Inflammatory macrophage treated with lipopolysaccharide for 4 hours (primary cell): ENCODE data around the gene PI4KA.
"Not testable (repeated sequence)": the region's sequence is repeated elsewhere in the genome, so short reads cannot be mapped to it uniquely, and the experiment has no call there.

ENCODE experiments used
- DNase-seq: peaks from one replicate; pipeline ENCODE4 v3.0.0-alpha.2; 2020

PI4KA gene

GRCh38 chr22:20858615-20859416 is at the start of gene PI4KA, which contains the start of gene SNAP29:
TSS of gene PI4KA (minus strand) at chr22:20858811. CDS start at chr22:20858725, 86 bp downstream.
TSS of gene SNAP29 (plus strand) at chr22:20859007. CDS start at chr22:20859111, 104 bp downstream.
- peak; percentile 99 for DNase-seq

- DNase-seq = no peak
These were observed 47.8 kb upstream of the PI4KA start for GRCh38 chr22:20906387-20906767.

GRCh38 chr22:20905415-20906386 is 47.1 kb upstream of the PI4KA start:
- no peak for DNase-seq

GRCh38 chr22:20904980-20905355 is 46.4 kb upstream of the PI4KA start:
- DNase-seq = no peak

GRCh38 chr22:20904008-20904979 is 45.7 kb upstream of the PI4KA start:
- DNase-seq = peak; percentile 98

- no peak for DNase-seq
These were observed 44.5 kb upstream of the PI4KA start for GRCh38 chr22:20903093-20903492.

GRCh38 chr22:20901093-20902033 is 42.8 kb upstream of the PI4KA start:
- not testable (repeated sequence) for DNase-seq

GRCh38 chr22:20899827-20900423 is 41.3 kb upstream of the PI4KA start:
- no peak for DNase-seq

GRCh38 chr22:20897737-20898136 is 39.1 kb upstream of the PI4KA start:
- not testable (repeated sequence) for DNase-seq

GRCh38 chr22:20890975-20891374 is 32.4 kb upstream of the PI4KA start:
- DNase-seq = no peak

- no peak for DNase-seq
These were observed 31.4 kb upstream of the PI4KA start for GRCh38 chr22:20889904-20890540.

- peak; percentile 43 for DNase-seq
These were observed 30.6 kb upstream of the PI4KA start for GRCh38 chr22:20889025-20889704.

GRCh38 chr22:20887375-20887774 is 28.8 kb upstream of the PI4KA start:
- DNase-seq = no peak

GRCh38 chr22:20885557-20886323 is 27.1 kb upstream of the PI4KA start:
- peak; percentile 83 for DNase-seq

GRCh38 chr22:20885017-20885556 is 26.5 kb upstream of the PI4KA start:
- DNase-seq = no peak

GRCh38 chr22:20884454-20884853 is 25.8 kb upstream of the PI4KA start:
- no peak for DNase-seq

GRCh38 chr22:20882855-20883254 is 24.2 kb upstream of the PI4KA start:
- DNase-seq = no peak
